Upper lobe of left lung (tissue), 6 donors: ENCODE results near the gene WSB2. TPM values are rescaled to one million over a fixed set of nuclear protein-coding genes. Genes with fewer than 3 reads are reported as not detected.
A peak's percentile ranks its signal among the peaks of the same experiment; 100 is the strongest.

Experiments
- ATAC-seq, 2 donors: fragments of 200-7000 bp; cut with Tn5 transposase; one replicate each; pipeline ENCODE4 v1.9.1; 2022; ENCODE audit warnings: mild to moderate bottlenecking in 2 of 2, moderate library complexity in 2 of 2; ENCODE audit not compliant: low FRiP score in 2 of 2
- DNase-seq, 2 donors: peaks; one replicate each; pipeline ENCODE4 v3.0.0-alpha.2; 2019 to 2020
- H3K27ac ChIP-seq, 4 donors: fragments of 200-600 bp; sonication (generic); one replicate each; pipeline ENCODE4 v1.5.1; 2016 to 2019
- H3K27me3 ChIP-seq, 4 donors: fragments of 200-600 bp; sonication (generic); one replicate each; pipeline ENCODE4 v1.5.1; 2017 to 2019
- H3K36me3 ChIP-seq, 4 donors: fragments of 200-600 bp; sonication (generic); one replicate each; pipeline ENCODE4 v1.5.1; 2016 to 2019
- H3K4me1 ChIP-seq, 4 donors: fragments of 200-600 bp; sonication (generic); one replicate each; pipeline ENCODE4 v1.5.1; 2018 to 2019
- H3K4me3 ChIP-seq, 4 donors: fragments of 200-600 bp; sonication (generic); one replicate each; pipeline ENCODE4 v1.5.1; 2017 to 2019; ENCODE audit warnings: mild to moderate bottlenecking in 2 of 4, moderate library complexity in 1 of 4
- H3K9me3 ChIP-seq, 4 donors: fragments of 200-600 bp; sonication (generic); one replicate each; pipeline ENCODE4 v1.5.1; 2018 to 2019
- CTCF ChIP-seq, 6 experiments: fragments of 450-650 bp in 4 of 6; fragments of 200-600 bp in 2 of 6; sonication (generic) in 2 of 6; IDR thresholded peaks; one replicate each; pipeline ENCODE4 v1.5.1; 2016 to 2019; ENCODE audit warnings: antibody characterized with exemption in 6 of 6
- EP300 ChIP-seq, 4 donors: sonication (generic); formaldehyde crosslinking; IDR thresholded peaks; one replicate each; pipeline ENCODE4 v1.5.1; 2017; ENCODE audit warnings: antibody characterized with exemption in 4 of 4, control low read depth in 2 of 4
- POLR2A ChIP-seq, 4 donors: fragments of 450-650 bp; IDR thresholded peaks; one replicate each; pipeline ENCODE4 v1.5.1; 2016 to 2017; ENCODE audit warnings: antibody characterized with exemption in 4 of 4, mild to moderate bottlenecking in 2 of 4
- POLR2AphosphoS5 ChIP-seq, 2 donors: sonication (generic); formaldehyde crosslinking; IDR thresholded peaks; one replicate each; pipeline ENCODE4 v1.5.1; 2017; ENCODE audit warnings: antibody characterized with exemption in 2 of 2
- WGBS, 2 donors: methylation state at CpG; one replicate each; pipeline ENCODE4 v1.1.5; 2017 to 2018; 5-methylcytosine and 5-hydroxymethylcytosine counted together
- total RNA-seq, 6 donors: library from RNA; depleted of rRNA in 4 of 6; stranded (reverse); fragments of >200 nt in 4 of 6; gene quantifications; one replicate each; pipeline versions ENCODE4 v1.1.0 to v1.2.1, GENCODE V29; 2016 to 2021
- donor health status: DM: no; HTN: no; CAD: no; lungs with moderate emphysema.
- donor health status: DM: no; HTN: yes; CAD: no; lungs with severe emphysema.

WSB2 gene
- total RNA-seq, 6 donors from 2014 or later = 46.1 to 112 (median 90.3) TPM

DNA sequence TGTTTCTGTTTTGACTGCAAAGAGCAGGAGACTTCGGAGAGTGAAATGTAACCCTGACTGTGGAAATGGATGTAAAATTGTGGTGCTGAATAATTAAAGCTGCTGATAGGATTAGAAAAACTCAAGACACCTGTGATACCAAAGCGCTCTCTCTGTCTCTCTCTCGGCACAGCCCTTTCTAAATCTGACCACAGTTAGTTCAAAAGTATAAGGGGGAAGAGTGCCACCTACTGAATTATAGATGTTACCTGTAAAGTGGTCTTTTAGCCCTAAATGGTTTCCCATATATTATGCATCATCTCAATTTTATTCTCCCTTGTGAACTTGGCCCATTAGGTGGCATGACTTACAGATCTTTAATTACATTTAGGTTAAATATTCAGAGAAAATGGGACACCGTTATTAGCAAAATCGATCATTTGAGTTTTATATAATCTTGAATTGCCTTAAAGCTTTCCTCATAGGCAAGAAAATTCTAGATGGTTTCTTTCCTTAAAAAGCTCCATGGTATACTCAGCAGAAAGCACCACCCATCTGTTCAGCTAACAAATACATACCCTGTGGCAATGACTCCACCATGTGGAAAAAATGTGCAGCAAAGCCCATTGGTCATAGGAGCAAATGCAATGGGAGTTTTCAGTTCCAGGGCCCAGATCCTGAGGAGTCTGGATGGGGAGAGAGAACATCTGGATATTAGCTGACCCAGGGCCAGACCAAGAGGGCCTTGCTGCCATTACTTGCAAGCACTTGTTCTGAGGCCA is 26.4 kb downstream of the WSB2 start:
- Histone ChIP-seq H3K27me3 (no peaks in the 10 kb centered on the region), H3K27ac (peak overlapping the region in 1 of 4 donors; percentile 10), H3K4me1 (peaks cover 0 to 8% (median 0%) of the 10 kb centered on the region in 4 donors), H3K36me3 (peaks cover 29 to 98% (median 69%) of the 10 kb centered on the region in 4 donors), H3K4me3 (no peak overlapping the region), H3K9me3 (no peaks in the 10 kb centered on the region)
- peak in 1 of 2 donors; percentile 38 for ATAC-seq
- no peak for TF ChIP-seq EP300 (IDR thresholded peaks at IDR 0.05)
- TF ChIP-seq CTCF (IDR thresholded peaks at IDR 0.05) = peak in 1 of 6 experiments; percentile 7
- 93 to 94% methylated on average over 5 of the region's 5 CpGs for WGBS, 2 donors
- no peak for DNase-seq

- Histone ChIP-seq H3K9me3 (no peaks in the 10 kb centered on the region), H3K4me3 (no peak overlapping the region), H3K4me1 (peaks cover 0 to 8% (median 0%) of the 10 kb centered on the region in 4 donors), H3K36me3 (peaks cover 29 to 95% (median 68%) of the 10 kb centered on the region in 4 donors), H3K27ac (peak overlapping the region in 1 of 4 donors; percentile 10), H3K27me3 (no peaks in the 10 kb centered on the region)
- ATAC-seq (no peak), DNase-seq (no peak)
- WGBS, 2 donors = 80 to 88% methylated on average over 5 of the region's 5 CpGs
- TF ChIP-seq CTCF (IDR thresholded peaks at IDR 0.05) (no peak), POLR2AphosphoS5 (IDR thresholded peaks at IDR 0.05) (no peak)
Observed at GRCh38 chr12:118033902-118034301, 27.1 kb downstream of the WSB2 start.

DNA sequence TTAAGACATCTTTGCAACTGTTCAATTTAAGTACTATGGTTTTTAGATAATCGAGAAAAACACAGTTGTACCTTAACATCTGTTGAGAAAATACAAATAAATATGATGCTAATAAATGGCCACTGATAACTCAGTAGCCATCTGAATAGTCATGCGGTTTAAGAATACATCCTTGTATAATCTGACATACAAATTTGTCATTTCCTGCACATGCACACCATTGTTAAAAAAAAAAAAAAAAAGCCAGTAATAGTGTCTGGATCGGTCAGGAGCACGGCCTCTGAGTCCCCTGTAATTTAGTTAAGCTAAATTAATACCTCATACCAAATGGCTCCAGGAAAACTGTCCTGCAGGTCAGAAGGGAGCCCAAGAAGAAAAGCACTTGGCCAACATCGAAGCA is 27.7 kb downstream of the WSB2 start:
- no peak for TF ChIP-seq POLR2AphosphoS5 (IDR thresholded peaks at IDR 0.05)
- TF ChIP-seq CTCF (IDR thresholded peaks at IDR 0.05) = no peak
- TF ChIP-seq EP300 (IDR thresholded peaks at IDR 0.05) = no peak
- no peak for TF ChIP-seq POLR2A (IDR thresholded peaks at IDR 0.05)
- Histone ChIP-seq H3K27ac (no peak overlapping the region), H3K4me1 (peaks cover 0 to 8% (median 0%) of the 10 kb centered on the region in 4 donors), H3K4me3 (no peak overlapping the region), H3K27me3 (no peaks in the 10 kb centered on the region), H3K9me3 (no peaks in the 10 kb centered on the region), H3K36me3 (peaks cover 29 to 95% (median 64%) of the 10 kb centered on the region in 4 donors)
- no peak for DNase-seq
- no peak for ATAC-seq
- WGBS, 2 donors = 74 to 88% methylated on average over 5 of the region's 5 CpGs

DNA sequence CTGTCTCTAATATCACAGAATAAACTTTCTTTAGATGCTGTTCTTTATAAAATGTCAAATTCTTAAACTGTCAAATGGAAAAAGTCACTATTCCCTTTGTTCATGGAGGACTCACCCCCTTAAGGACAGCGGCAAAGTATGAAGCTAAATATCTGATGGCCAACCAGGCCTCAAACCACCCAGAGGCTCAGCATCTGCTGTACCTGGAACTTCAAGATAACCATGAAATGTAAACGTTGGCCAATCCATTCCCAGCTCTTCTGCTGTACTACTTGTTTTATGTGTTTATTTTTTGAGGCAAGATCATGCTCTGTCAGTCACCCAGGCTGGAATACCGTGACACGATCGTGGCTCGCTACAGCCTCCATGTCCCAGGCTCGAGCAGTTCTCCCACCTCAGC is 28.8 kb downstream of the WSB2 start:
- ATAC-seq = no peak
- no peaks in the 10 kb centered on the region for H3K27me3 ChIP-seq
- WGBS, 2 donors = 91 to 94% methylated on average over 7 of the region's 7 CpGs
- no peak for DNase-seq
- H3K27ac ChIP-seq = no peak overlapping the region
- H3K36me3 ChIP-seq = peaks cover 26 to 94% (median 59%) of the 10 kb centered on the region in 4 donors
- H3K9me3 ChIP-seq = no peaks in the 10 kb centered on the region
- H3K4me3 ChIP-seq = no peak overlapping the region
- TF ChIP-seq POLR2AphosphoS5 (IDR thresholded peaks at IDR 0.05) = no peak
- no peak for TF ChIP-seq EP300 (IDR thresholded peaks at IDR 0.05)
- no peak for TF ChIP-seq CTCF (IDR thresholded peaks at IDR 0.05)
- TF ChIP-seq POLR2A (IDR thresholded peaks at IDR 0.05) = no peak
- H3K4me1 ChIP-seq = peaks cover 0 to 8% (median 0%) of the 10 kb centered on the region in 4 donors

GRCh38 chr12:118029166-118029565 is 31.8 kb downstream of the WSB2 start:
- no peak for TF ChIP-seq EP300 (IDR thresholded peaks at IDR 0.05)
- no peak for TF ChIP-seq POLR2A (IDR thresholded peaks at IDR 0.05)
- no peak for TF ChIP-seq POLR2AphosphoS5 (IDR thresholded peaks at IDR 0.05)
- no peak for TF ChIP-seq CTCF (IDR thresholded peaks at IDR 0.05)
- H3K36me3 ChIP-seq = peaks cover 16 to 90% (median 55%) of the 10 kb centered on the region in 4 donors
- no peak overlapping the region for H3K4me3 ChIP-seq
- H3K27me3 ChIP-seq = no peaks in the 10 kb centered on the region
- no peaks in the 10 kb centered on the region for H3K9me3 ChIP-seq
- WGBS, 2 donors = 95% methylated on average over 5 of the region's 5 CpGs
- DNase-seq = no peak
- no peak overlapping the region for H3K27ac ChIP-seq
- H3K4me1 ChIP-seq = no peaks in the 10 kb centered on the region
- no peak for ATAC-seq
